Glomerular visceral epithelial cell (primary cell): ENCODE data around the gene ARHGAP9.

Experiments
- DNase-seq: peaks from one replicate; pipeline ENCODE4 v3.0.0-alpha.2; 2016; ENCODE audit errors: extremely low spot score

ARHGAP9 gene

GRCh38 chr12:57479376-57480115 is at the start of gene ARHGAP9:
TSS of gene ARHGAP9 (minus strand) at chr12:57479866. CDS start at chr12:57479406, 460 bp downstream.
- DNase-seq: no peak

- no peak for DNase-seq
Measured at GRCh38 chr12:57528831-57529555, 49.3 kb upstream of the ARHGAP9 start.

GRCh38 chr12:57528176-57528575 is 48.5 kb upstream of the ARHGAP9 start:
- no peak for DNase-seq

GRCh38 chr12:57527184-57527583 is 47.5 kb upstream of the ARHGAP9 start:
- DNase-seq: no peak

GRCh38 chr12:57526477-57527126 is 46.9 kb upstream of the ARHGAP9 start:
- no peak for DNase-seq

- no peak for DNase-seq
Measured at GRCh38 chr12:57525615-57526383, 46.1 kb upstream of the ARHGAP9 start.

- DNase-seq: no peak
Measured at GRCh38 chr12:57524814-57525614, 45.3 kb upstream of the ARHGAP9 start.

- DNase-seq: no peak
Measured at GRCh38 chr12:57523706-57524614, 44.3 kb upstream of the ARHGAP9 start.

- peak; percentile 50 for DNase-seq
Measured at GRCh38 chr12:57522887-57523705, 43.4 kb upstream of the ARHGAP9 start.

- DNase-seq: peak; percentile 94
Measured at GRCh38 chr12:57522011-57522886, 42.6 kb upstream of the ARHGAP9 start, which contains the start of gene MBD6. TSS of gene MBD6 (plus strand) at chr12:57522824. CDS start at chr12:57524304, 1,480 bp downstream.

- peak; percentile 61 for DNase-seq
Measured at GRCh38 chr12:57521525-57522010, 41.9 kb upstream of the ARHGAP9 start.

GRCh38 chr12:57520053-57520818 is 40.6 kb upstream of the ARHGAP9 start, which contains the start of gene DDIT3:
TSS of gene DDIT3 (minus strand) at chr12:57520514. CDS start at chr12:57517406, 3,108 bp downstream.
- DNase-seq: peak; percentile 99

- no peak for DNase-seq
Measured at GRCh38 chr12:57519796-57520052, 40.1 kb upstream of the ARHGAP9 start.

GRCh38 chr12:57518920-57519795 is 39.5 kb upstream of the ARHGAP9 start:
- peak; percentile 29 for DNase-seq

- DNase-seq: no peak
Measured at GRCh38 chr12:57518176-57518919, 38.7 kb upstream of the ARHGAP9 start.
